D341Med (cell line): ENCODE data around the gene MMP10.
A peak's percentile ranks its signal among the peaks of the same experiment; 100 is the strongest.

Experiments
- DNase-seq: peaks from one replicate; pipeline ENCODE4 v3.0.0; 2012; ENCODE audit warnings: low spot score

Gene MMP10

DNA sequence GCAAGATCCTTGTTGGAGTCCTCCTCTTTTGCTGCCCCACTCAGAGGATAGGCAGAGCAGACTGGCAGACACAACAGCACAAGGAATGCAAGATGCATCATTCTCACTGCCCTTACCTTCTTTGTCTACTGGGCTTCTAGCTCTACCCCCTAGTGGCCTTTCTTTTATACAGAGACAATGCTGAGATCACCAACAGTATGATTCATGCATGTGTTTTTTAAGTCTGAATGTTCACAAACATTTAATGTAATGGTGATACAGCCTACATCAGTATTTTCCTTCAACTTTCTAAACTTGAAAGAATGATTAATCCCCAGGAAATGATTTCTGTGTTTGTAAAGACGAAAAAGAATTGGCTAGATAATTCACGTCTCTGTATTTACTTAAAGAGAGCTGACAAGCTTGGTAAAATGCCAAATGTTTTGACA is at the start of gene MMP10:
Gene MMP10, minus strand, starts transcription at position 138 of the 428 bp plus-strand sequence. Its CDS starts 37 bp downstream, at position 101.
- peak; percentile 41 for DNase-seq

- peak; percentile 45 for DNase-seq
Measured at GRCh38 chr11:102829316-102830000, 49.0 kb upstream of the MMP10 start.

GRCh38 chr11:102824556-102824955 is 44.1 kb upstream of the MMP10 start:
- DNase-seq, result no peak

DNA sequence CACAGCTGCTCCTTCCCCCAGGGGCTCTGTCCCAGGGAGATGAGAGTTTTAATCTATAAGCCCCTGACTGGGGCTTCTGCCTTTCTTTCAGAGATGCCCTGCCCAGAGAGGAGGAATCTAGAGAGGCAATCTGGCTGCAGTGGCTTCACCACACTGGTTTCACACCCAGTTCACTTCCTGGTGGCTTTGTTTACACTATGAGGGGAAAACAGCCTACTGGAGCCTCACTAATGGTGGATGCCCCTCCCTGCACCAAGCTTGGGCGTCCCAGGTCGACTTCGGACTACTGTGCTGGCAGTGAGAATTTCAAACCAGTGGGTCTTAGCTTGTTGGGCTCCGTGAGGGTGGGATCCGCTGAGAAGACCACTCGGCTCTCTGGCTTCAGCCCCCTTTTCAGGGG is 39.1 kb upstream of the MMP10 start:
- DNase-seq, result no peak

- DNase-seq, result no peak
Measured at GRCh38 chr11:102813484-102813883, 33.1 kb upstream of the MMP10 start.

DNA sequence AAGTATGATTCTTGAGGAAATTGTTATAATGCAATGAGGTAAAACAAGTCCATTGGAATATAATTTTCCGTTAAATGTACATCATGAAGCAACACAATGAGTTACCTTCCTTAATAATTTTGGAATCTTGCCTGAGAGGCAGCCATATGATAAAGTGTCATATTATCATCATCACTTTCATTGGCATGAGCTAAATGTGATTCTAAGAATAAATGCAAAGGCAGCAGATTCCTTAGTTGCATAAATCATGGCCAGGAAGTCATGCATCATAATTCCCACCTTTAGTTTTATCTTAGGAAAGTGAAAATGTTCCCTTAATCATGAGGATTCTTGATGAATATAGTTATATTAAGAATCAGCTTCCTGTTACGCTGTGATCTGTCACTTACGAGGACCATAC is 31.8 kb upstream of the MMP10 start:
- DNase-seq, result no peak

GRCh38 chr11:102810950-102811660 is 30.7 kb upstream of the MMP10 start:
- peak; percentile 59 for DNase-seq

DNA sequence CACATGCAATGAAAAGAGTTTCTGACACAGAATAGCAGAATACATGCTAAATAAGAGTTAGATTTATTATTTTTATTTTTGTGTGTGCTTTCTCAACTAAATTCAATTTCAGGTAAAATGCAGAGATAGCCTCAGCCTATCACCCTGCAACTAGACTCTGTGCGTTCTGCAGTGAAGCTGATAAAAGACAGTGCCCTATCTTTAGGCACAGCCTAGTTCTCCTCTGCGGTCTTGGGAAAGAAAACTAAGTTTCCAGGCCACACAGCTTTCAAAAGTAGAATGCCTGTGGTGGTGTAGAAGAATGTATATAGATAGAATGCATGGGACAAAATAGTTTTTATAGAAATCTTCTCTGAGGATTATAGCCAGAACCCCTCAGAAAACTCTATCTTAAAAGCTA is 29.5 kb upstream of the MMP10 start:
- DNase-seq, result no peak

- peak; percentile 38 for DNase-seq
Measured at GRCh38 chr11:102807921-102808320, 27.5 kb upstream of the MMP10 start.

- no peak for DNase-seq
Measured at GRCh38 chr11:102806296-102806695, 25.9 kb upstream of the MMP10 start.

GRCh38 chr11:102802341-102802740 is 21.9 kb upstream of the MMP10 start:
- no peak for DNase-seq

DNA sequence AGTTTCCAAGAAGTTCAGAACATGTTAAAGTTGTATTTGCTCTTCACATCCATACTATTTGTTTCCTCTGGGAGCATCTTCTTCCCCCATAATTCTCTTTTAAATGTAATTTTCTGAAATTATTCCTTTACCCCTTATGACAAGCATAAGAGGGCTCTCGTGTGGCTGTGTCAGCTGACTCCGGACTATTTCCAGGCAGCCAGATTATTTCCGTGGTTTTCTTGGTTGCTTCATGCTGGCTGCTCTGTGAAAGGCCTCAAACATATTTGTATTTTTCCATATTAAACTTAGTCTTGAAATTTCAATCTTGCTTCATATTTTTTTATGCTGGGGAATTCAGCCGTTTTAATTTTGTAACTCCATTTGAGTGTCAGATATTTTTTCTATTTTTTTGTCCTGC is 20.3 kb upstream of the MMP10 start:
- no peak for DNase-seq

DNA sequence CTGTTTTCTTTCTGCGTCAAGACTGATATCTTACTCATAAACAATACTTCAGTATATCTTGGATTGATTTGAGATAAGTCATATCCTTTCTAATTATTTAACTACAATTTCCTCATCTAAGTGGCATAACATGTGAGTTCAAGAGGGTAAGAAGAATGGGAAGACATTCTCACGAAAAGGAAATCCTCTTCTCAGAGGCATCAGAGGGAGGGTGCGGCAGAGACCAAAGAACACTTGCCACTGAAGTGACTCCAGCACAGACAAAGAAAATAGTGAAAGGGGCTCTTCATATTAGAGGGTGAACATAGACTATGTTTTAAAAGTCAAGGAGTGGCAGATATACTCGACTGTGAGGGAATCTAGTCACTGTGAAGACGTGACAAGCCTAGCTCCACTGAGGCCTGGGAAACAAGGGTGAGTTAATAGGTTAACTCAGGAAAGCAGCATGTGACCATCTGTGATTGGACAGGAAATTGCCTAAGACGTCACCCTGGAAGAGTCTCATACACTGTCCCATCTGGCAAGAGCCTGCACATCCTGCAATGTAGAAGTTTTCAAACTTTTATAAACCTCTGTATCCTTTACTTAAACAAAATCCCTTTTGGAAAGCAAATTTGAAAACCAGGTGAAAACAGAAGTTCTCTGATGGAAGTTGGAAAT is 19.4 kb upstream of the MMP10 start:
- no peak for DNase-seq

- DNase-seq, result no peak
Measured at GRCh38 chr11:102798012-102798746, 17.8 kb upstream of the MMP10 start, which contains the start of gene MMP1. MMP1 (minus strand) TSS chr11:102798160; CDS start chr11:102798092, 68 bp downstream.

- peak; percentile 58 for DNase-seq
Measured at GRCh38 chr11:102794382-102794781, 14.0 kb upstream of the MMP10 start.

- peak; percentile 33 for DNase-seq
Measured at GRCh38 chr11:102793677-102794290, 13.4 kb upstream of the MMP10 start.

- DNase-seq, result no peak
Measured at GRCh38 chr11:102792604-102793003, 12.2 kb upstream of the MMP10 start.

DNA sequence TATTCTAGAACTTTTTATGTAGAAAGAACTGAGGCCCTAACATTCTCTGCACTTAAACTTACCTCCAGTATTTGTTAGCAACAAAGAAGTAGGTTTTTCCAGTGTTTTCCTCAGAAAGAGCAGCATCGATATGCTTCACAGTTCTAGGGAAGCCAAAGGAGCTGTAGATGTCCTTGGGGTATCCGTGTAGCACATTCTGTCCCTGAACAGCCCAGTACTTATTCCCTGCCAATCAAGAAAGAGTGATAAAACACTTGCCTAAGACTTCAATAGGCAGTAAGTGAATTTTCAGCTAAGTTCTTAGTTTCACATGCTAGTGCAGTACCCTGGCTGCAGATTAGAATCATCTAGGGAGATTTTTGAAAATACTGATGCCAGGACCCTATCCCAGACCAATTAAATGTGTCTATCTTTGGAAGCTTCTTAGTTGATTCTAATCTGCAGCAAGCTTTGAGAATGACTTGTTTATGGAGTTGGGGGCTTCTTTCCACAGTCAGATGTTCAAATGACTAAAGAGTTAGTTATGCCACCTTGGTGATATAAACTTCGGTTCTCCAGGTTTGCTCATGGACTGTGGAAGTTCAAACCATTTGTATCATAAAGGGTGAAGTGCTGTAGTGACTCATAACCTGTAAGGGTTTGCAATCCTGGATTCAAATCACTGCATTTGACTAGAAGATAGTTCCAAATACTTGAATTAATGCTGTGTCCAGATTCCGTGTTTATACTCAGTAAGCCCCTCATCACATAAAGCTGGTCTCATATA is 11.0 kb upstream of the MMP10 start:
- DNase-seq, result no peak

- DNase-seq, result no peak
Measured at GRCh38 chr11:102788334-102788995, 8.0 kb upstream of the MMP10 start.

GRCh38 chr11:102784380-102784779 is 4.0 kb upstream of the MMP10 start:
- no peak for DNase-seq

DNA sequence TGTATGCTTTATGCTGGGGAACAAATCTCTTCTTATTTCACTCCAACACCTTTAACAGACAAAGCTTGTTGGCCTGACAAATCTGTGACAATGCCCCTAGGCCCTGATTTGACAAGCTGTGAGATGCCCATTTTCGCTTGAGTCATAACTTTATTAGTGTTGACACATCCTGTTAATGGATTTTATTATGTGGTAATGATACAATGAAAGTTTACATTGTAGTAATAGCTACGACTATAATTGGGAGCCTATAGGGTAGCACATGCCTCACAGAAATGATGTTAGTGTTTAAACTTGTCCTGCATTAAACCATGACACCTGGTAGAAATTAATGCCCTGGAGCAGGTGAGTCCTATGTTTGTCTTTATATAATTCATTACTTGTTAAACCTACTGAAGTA is 3.3 kb upstream of the MMP10 start:
- DNase-seq, result no peak
